GM12891 (cell line): ENCODE results near the gene KRTAP1-3.

Experiments
- PAX5 ChIP-seq: IDR thresholded peaks from 2 replicates; pipeline ENCODE4 v1.6.1; 2011; ENCODE audit warnings: low read length, moderate library complexity, mild to moderate bottlenecking; ENCODE audit not compliant: insufficient read depth, severe bottlenecking
- POLR2A ChIP-seq: IDR thresholded peaks from 2 replicates; pipeline ENCODE4 v1.6.1; 2011; ENCODE audit warnings: low read depth, low read length, control low read depth
- POLR2AphosphoS5 ChIP-seq: IDR thresholded peaks from 2 replicates; pipeline ENCODE4 v1.6.1; 2011; ENCODE audit warnings: low read depth, low read length, control low read depth
- POU2F2 ChIP-seq: IDR thresholded peaks from 2 replicates; pipeline ENCODE4 v1.6.1; 2011; ENCODE audit warnings: low read depth, mild to moderate bottlenecking, control low read depth, low read length, moderate library complexity
- SPI1 ChIP-seq: IDR thresholded peaks from 2 replicates; pipeline ENCODE4 v1.6.1; 2011; ENCODE audit warnings: low read depth, low read length, control low read depth
- TAF1 ChIP-seq: IDR thresholded peaks from 2 replicates; pipeline ENCODE4 v1.6.1; 2011; ENCODE audit warnings: low read depth, low read length, control low read depth

- TF ChIP-seq POLR2A (no peak), SPI1 (no peak), TAF1 (no peak), POLR2AphosphoS5 (no peak), POU2F2 (no peak), PAX5 (no peak)
Observed at GRCh38 chr17:41071606-41072360, 37.1 kb upstream of the KRTAP1-3 start.
